Ammon's horn (tissue), 1 donor: ENCODE data around the gene KNCN.

Source experiments
- DNase-seq: peaks from one replicate; pipeline ENCODE4 v3.0.0-alpha.2; 2016; ENCODE audit warnings: low spot score

KNCN gene

DNA sequence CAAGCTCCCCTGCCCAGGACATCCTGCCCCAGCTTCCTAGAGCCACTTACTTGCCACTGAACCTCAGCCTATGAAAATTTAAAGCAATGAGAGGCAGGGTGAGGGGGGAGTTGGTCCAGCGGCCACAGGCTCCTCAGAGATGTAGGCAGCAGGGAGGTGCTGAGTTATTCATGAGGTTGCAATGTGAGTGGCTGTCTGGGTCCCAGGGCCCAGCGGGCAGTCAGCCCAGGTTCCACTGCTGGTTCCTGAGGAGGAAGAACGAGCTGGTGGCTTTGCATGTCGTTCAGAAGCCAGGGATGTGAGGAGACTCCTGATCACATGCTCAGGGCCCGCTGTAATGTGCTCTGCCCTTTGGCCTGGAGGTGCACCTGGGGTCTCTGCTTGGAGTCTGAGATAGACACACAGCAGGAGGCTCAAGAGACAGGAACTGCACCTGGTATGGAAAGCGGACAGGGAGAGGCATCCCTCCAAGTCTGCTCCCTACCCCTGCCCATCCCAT is at the start of gene KNCN:
Gene KNCN (minus strand): TSS at position 51 of the 499 bp plus-strand sequence. CDS start 432 bp downstream, outside the sequence.
- DNase-seq: no peak

GRCh38 chr1:46599059-46599970 is 47.9 kb upstream of the KNCN start:
- DNase-seq: no peak

DNA sequence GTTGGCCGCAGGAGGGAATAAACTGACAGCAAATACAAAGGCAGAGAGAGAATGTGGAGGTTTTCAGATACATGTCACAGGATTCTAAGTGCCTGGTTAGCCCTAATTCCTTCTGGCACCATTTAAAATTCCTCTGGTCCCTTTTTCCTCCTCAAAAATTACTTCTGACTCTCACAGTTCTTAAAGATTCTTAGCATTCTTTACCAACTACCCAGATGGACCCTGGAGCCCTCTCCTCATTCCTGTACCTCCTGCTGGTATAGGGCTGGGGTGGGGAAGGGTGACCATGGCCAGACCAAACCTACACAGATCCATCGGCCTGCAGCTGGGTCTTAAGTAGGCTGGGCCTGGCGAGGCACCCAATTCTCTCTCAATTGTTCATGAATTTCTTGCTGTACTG is 45.4 kb upstream of the KNCN start:
- DNase-seq: no peak

DNA sequence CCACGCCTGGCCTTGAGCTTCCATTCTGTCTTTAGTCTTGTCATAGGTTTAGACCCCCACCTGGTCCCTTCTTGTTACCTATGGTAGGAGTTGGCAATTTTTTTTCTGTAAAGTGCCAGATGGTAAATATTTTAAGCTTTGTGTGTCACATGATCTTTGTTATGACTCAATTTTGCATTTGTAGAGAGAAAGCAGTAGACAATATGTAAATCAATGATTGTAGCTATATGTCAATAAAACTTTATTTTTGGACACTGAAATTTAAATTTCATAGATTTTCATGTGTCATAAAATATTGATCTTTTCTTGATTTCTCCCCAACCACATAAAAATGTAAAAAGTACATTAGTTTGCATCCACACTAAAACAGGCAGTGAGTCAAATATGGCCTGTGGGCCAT is 44.6 kb upstream of the KNCN start:
- DNase-seq: no peak

DNA sequence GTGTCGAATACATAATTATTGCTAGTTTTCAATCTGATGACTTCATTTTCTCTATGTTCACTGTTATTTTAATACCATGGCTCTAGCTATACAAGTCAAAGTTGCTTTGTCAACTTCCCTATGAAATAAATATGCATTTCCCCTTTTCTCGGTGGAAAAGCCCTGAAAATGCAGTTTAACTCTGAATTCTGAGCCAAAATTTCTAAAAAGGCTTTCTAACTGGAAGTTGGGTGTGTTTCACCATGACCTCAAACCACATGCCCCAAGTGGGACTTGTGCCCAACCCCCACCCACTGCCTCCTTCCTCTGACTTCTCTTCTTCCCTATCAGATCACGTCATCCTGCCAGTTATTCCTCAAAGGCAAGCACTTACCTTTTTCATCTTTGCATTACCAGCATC is 43.7 kb upstream of the KNCN start:
- DNase-seq: peak; percentile 65

DNA sequence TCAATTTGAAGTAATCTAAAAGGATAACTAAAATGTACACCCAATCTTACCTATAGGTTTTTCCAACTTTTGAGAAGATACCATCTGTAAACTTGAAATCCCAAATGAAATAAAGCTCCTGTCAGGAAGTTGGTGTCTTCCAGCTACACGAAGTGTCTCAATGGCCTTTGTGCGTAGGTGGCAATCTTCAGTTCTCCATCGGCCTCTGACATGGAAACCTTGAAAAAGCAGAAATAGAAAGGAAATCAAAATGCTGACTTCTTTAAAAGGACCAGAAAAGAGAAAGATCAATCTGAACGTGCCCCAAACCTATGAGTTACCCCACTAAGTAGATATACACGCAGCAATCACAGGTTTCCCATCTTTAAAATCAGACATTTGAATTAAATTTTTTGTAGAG is 42.6 kb upstream of the KNCN start:
- no peak for DNase-seq

DNA sequence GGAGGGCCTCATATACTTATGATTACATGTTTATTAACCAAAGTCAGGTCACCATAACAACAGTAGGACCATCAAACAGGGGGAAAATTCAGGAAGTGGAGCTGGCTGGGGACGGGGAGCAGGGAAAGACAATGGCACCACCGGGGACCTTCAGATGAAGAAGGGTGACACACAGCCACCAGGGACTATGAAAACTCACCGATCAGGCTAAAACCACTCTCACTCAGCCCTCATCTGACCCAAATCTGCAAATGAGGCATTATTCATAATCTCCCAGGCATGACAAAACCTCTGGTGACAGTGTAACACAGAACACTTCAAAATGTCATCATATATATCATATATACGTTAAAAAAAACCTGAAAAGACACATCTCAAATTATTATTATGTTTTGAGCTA is 41.4 kb upstream of the KNCN start:
- no peak for DNase-seq

DNA sequence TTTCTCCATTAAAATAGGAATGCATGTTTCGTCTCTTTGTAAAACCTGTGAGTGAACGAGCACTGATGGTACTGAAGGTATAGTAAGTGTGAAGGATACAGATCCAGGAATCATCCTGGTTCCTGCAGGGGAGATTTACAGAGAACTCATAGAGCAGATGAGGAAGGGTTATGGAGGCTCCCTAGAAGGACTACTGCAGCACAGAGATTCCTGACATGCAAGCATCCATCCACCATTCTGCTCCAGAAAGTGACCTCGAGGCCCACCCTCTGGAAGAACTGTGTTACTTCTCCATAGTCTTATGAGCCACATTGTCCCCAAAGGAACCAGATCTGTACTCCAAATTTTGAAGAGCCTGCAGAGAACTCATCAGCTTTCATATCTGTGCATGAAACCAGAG is 38.1 kb upstream of the KNCN start:
- no peak for DNase-seq

DNA sequence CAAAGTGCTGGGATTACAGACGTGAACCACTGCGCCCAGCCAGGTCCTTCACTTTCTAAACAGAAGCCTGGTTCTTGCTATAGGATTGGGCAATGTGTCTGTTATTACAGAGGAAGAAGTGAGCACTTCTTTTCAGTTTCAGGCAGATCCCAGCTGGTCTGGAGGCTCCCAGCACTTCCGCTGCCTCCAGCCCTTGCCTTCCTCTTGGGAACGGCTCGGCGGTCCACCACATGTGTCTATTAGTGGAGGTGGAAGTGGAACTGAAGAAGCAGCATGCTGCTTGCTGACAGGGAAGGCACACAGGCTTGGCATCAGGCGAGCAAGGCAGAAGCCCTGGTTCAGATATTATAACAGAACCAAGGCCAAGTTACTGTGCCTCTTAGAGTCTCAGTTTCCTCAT is 35.6 kb upstream of the KNCN start:
- peak; percentile 79 for DNase-seq

DNA sequence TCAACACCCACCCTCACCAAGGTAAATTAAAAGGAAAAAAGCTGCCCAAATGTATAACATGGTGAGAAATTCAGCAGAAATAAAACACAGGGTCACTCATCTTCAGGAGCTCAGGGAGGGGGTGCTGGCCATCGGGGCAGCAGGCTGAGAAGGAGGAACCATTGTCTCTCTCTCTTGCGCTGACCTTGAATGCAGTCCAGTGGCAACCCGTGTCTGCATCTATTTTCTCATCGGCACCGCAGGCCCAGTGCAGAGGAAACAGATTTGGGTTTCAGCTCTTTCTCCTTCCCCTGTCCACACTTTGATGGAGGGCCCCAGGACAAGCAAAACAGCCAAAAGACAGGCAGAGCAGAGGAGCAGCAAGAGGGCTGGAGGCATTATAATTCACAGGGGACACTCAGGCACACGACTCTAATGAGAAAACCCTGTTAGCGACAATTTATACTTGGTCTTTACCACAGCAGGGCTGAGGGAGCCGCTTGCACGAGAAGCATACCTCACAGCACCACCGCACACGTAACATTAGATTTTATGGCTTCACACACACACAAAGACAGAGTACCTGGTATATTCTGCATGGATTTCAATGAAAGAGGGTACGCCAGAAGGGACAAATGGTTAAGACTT is 34.0 kb upstream of the KNCN start:
- peak; percentile 50 for DNase-seq

DNA sequence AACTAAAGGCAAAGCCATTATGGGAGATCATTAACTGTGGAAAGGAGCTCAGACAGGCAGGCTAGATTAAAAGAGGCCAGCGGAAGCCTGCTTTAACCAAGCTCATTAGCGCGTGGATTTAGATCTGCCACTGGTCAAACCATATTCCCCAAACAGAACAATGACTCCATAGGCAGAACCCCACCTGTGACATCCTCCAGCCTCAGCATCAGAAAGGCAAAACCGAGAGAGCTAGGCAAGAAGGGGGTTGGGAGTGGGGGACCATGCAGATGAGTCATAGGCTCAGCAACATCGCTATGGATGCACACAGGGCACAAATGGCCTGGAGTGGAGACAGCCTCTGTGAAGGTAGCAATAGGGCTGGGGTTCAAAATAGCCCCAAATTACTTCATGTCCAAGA is 32.0 kb upstream of the KNCN start:
- no peak for DNase-seq

DNA sequence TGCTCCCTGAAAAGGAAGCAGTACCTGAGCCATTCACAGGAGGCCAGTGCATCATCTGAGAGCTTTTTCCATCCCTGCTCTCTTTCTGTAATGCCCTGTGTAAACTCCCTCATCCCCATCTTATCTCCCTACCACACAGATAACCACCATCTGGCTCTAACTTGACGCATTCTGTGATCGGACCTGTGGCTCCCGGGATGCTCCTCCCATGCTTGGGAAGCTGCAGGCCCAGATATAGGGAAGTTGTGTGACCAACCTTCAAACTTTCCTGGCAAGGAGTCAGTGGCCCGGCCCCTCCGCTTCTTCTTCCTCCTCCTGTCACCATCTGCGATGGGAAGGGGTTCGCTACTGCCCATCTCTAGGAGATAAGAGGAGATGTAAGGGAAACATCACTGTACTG is 31.5 kb upstream of the KNCN start:
- no peak for DNase-seq

DNA sequence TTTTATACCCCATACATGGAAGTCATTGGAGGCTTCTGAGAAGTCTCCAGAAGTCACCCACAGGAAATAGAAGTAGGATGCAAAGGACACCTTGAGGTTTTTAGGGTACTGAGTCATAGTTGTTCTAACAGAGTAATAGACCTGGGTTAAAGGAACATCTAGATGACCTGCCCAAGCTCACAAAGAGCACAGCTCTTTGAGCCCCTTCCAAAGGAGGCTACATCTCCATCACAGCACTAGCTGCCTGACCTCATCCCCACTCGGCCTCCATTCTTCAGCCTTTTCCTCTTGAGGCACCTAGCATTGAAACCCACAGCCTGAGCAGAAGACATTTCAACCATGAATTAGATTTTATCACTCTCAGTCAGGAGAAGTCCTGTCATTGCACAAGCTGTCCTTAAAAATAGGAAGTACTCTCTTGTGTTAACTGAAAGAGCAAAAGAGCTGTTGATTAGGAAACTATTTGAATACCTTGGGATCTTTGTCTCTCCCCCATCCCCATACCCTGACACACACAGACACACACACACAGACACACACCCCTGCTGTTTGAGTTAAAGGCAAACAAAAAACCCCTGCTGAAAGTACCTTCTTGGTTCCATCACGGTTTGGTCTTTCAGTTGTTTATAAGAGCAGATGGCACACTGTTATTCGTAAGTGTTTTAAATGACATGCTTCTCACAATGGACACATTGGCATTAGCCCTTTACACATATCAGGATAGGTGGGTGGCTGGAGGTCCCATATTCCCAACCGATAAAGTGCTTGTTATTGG is 30.4 kb upstream of the KNCN start:
- no peak for DNase-seq

GRCh38 chr1:46580140-46580903 is 28.9 kb upstream of the KNCN start:
- peak; percentile 36 for DNase-seq

- no peak for DNase-seq
Measured at GRCh38 chr1:46577671-46578070, 26.2 kb upstream of the KNCN start.

- DNase-seq: peak; percentile 22
Measured at GRCh38 chr1:46576596-46576995, 25.1 kb upstream of the KNCN start.

DNA sequence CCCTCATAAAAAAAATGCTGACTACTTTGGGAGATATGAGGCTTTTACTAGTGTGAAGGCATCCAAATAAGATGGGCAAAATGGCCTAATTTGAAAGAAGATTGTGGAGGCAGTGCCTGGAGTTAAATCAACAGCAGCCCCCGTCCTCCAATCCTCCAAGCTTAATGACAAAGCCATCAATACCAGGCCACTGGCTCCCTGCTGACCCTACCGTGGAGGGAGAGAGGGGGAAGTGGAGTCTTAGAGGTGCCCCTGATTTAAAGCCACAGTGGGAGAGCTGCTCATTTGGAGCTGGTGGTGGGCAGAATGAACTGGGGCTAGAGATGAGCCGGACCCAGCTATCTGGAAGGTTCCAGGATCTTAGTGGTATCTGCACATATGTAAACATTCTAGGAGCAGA is 24.3 kb upstream of the KNCN start:
- no peak for DNase-seq

GRCh38 chr1:46575300-46575699 is 23.9 kb upstream of the KNCN start:
- no peak for DNase-seq

GRCh38 chr1:46571691-46572225 is 20.3 kb upstream of the KNCN start:
- no peak for DNase-seq

DNA sequence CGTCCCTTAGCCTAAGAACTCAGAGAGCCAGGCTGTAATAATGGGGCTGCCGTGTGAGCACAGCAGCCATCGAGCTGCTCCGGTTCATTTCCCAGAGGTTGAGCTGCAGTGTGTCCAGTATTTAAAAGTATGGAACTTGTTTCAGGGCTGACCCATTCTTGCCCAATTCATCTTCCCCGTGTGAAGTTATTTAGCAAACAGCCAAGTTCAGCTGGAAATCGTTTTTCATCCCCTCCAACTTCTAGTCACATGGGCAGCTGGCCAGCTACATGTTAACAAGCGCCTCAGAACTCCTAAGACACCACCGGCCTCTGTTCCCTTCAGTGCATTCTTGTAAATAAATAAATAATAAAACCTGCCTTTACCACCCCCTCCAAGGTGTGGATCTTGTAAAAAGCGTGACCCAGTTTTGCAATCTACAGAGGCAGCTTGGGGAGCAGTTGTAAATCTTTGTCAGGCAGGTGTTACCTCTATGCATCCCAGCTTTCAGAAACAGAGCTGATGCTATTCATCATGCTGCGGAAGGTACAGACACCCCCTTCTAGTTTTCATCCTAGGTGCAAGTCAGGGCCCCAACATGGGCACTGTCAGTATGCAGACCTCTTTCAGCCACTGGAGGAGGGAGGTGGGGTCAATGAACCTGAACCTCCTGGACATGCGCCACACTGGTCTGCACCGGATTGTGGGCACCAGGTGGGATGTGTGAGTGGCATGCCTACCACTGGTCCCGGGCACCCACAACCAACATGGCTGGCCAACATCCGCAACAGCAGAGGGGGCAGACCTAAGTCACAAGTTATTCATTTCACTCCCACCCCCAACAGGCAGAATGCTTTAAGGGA is 18.7 kb upstream of the KNCN start:
- no peak for DNase-seq

DNA sequence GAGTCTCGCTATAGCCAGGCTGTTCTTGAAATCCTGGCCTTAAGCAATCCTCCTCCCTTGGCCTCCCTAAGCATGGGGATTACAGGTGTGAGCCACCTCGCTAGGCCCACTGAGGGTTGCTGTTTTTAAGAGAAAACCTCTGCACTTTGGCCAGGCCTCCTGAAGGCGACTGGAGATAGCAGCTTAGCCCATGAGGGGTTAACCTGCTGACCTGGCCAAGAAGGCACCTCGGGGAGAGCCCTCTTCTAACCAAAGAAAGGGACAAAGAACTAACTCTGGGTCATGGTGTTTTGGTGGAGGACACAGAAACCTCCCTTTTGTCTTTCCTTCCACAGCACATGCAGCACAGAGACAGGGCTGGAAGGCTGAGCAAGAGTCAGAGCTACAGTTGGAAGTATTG is 17.7 kb upstream of the KNCN start:
- DNase-seq: no peak
